Mesothelial cell of epicardium (in vitro differentiated cells): ENCODE data around the gene SNX32. TPM values are rescaled to one million over a fixed set of nuclear protein-coding genes. Genes with fewer than 3 reads are reported as not detected.
A peak's percentile ranks its signal among the peaks of the same experiment; 100 is the strongest.

Experiments used
- DNase-seq, 2 experiments: peaks; one replicate each; pipeline ENCODE4 v3.0.0; 2021; ENCODE audit warnings: low spot score in 2 of 2; ENCODE audit not compliant: unreplicated experiment in 2 of 2
- H3K27ac Mint-ChIP-seq: 2 replicates; pipeline ENCODE4 v1.8.0; 2021; ENCODE audit warnings: mixed read lengths
- H3K27me3 Mint-ChIP-seq: 2 replicates; pipeline ENCODE4 v1.8.0; 2021; ENCODE audit warnings: low read depth, mixed read lengths
- H3K36me3 Mint-ChIP-seq: 2 replicates; pipeline ENCODE4 v1.8.0; 2021; ENCODE audit warnings: mixed read lengths
- H3K4me1 Mint-ChIP-seq: 2 replicates; pipeline ENCODE4 v1.8.0; 2021; ENCODE audit warnings: mixed read lengths
- H3K4me3 Mint-ChIP-seq: 2 replicates; pipeline ENCODE4 v1.8.0; 2021; ENCODE audit warnings: mild to moderate bottlenecking, moderate library complexity, mixed read lengths
- H3K9me3 Mint-ChIP-seq: 2 replicates; pipeline ENCODE4 v1.8.0; 2021; ENCODE audit warnings: mixed read lengths
- total RNA-seq: library from RNA; stranded (reverse); gene quantifications from 3 replicates; pipeline ENCODE4 v1.2.1, GENCODE V29; 2021
- TF ChIP-seq, protein P1 (sequence below): fragments of 200-600 bp; sonication (generic); IDR thresholded peaks from one replicate; pipeline ENCODE4 v1.5.0; 2021; ENCODE audit warnings: antibody characterized with exemption; ENCODE audit not compliant: unreplicated experiment

The SNX32 gene
- total RNA-seq, 1 donor from 2014 or later: 10.7 TPM

DNA sequence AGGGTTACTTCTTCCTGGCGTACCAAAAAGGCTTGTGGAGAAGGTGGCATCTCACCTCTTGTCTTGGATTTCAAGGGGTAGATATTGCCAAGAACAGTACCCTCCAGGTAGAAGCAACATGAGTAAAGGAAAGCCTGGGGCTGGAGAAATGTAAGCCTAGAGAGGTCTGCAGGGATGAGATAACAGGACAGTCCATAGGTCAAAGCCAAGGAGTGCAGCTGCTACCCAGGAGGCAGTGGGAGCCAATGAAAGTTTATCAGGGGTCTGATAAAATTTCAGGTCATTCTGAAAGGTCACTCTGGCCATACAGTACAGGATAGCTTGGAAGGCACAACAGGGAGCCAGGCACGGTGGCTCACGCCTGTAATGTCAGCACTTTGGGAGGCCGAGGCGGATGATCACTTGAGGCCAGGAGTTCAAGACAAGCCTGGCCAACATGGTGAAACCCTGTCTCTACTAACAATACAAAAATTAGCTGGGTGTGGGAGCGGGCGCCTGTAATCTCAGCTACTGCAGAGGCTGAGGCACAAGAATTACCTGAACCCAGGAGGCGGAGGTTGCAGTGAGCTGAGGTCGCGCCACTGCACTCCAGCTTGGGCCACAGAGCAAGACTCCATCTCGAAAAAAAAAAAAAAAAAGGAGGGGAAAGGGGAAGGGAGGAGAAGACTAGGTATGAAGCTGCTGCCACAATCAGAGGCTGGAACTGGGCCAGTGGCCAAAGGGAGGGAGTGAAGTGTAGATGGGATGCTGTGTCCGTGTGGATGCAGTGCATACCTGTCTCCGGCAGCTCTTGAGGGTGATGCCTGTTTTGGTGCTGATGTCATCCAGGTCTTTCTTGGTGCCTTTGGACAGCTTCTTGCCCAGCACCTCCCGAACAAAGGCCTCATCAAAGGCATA is 53.3 kb downstream of the SNX32 start:
- Mint-ChIP-seq H3K27ac (peak overlapping the region; percentile 96), H3K4me1 (peaks cover 42% of the 10 kb centered on the region)
- TF ChIP-seq, protein P1, sequence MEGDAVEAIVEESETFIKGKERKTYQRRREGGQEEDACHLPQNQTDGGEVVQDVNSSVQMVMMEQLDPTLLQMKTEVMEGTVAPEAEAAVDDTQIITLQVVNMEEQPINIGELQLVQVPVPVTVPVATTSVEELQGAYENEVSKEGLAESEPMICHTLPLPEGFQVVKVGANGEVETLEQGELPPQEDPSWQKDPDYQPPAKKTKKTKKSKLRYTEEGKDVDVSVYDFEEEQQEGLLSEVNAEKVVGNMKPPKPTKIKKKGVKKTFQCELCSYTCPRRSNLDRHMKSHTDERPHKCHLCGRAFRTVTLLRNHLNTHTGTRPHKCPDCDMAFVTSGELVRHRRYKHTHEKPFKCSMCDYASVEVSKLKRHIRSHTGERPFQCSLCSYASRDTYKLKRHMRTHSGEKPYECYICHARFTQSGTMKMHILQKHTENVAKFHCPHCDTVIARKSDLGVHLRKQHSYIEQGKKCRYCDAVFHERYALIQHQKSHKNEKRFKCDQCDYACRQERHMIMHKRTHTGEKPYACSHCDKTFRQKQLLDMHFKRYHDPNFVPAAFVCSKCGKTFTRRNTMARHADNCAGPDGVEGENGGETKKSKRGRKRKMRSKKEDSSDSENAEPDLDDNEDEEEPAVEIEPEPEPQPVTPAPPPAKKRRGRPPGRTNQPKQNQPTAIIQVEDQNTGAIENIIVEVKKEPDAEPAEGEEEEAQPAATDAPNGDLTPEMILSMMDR: no peak

DNA sequence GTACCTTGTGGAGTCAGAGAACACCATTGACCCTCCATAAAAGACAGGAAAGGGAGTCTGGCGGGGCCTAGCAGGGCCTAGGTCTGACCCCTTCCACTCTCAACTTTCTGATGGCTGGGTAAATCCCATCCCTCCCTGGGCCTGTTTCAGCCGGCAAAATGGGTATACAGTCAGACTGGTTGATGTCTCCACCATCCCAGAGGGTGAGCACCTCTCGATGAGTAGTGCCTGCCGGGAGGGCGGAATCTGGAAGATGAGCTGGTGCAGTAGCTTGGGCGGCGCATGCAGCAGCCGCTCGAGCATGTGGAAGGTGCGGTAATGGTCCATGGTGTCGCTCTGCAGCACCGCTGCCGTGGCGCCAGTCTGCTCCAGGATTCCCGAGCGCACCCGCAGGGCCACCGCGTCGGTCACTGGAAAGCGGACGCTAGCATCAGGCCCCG is 54.0 kb downstream of the SNX32 start:
- peak overlapping the region; percentile 97 for H3K4me3 Mint-ChIP-seq
- peaks cover 49% of the 10 kb centered on the region for H3K4me1 Mint-ChIP-seq
- peaks cover 7% of the 10 kb centered on the region for H3K27me3 Mint-ChIP-seq
- no peaks in the 10 kb centered on the region for H3K9me3 Mint-ChIP-seq
- peak overlapping the region; percentile 96 for H3K27ac Mint-ChIP-seq
- DNase-seq: no peak
- H3K36me3 Mint-ChIP-seq: peaks cover 16% of the 10 kb centered on the region
- TF ChIP-seq, protein P1: no peak

More for the DNA sequence above, 53.3 kb downstream of the SNX32 start:
- peak overlapping the region; percentile 97 for H3K4me3 Mint-ChIP-seq
- peaks cover 16% of the 10 kb centered on the region for H3K36me3 Mint-ChIP-seq
- no peak for DNase-seq
- H3K27me3 Mint-ChIP-seq: peaks cover under 1% of the 10 kb centered on the region
- H3K9me3 Mint-ChIP-seq: no peaks in the 10 kb centered on the region

DNA sequence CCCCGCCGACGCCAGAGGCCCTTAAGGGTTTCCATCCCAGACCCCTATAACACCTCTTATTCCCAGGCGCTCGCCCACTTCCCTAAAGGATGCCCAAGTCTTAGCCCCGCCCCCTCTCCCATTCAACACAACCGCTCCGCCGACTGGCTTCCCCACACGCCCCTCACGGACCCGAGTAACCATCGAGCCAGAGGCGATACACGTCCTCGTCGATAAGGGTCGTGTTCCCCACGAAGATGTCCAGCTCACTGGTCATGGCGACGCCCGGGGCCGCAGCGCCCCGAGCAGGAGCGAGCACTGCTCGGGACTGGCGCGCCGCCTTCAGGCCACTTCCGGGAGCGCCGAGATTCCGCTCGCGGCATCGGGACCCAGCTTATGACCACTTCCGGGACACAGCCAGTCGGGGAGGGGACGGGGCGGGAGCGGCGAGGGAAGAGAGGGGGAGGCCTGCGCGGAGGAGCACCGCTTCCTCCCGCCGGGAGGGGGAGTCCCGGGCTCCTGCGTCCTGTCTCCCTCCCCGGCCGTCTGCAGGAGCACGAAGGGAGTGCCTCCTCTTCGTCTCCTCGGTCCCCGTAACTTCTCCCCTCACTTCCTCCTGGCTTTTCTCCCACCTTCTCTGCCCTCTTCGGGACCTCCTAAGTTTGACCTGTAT is 54.5 kb downstream of the SNX32 start, which contains the start of gene FIBP:
Gene FIBP, minus strand, starts transcription at position 309 of the 652 bp plus-strand sequence. Its CDS starts 53 bp downstream, at position 256.
- H3K4me1 Mint-ChIP-seq: peaks cover 50% of the 10 kb centered on the region

DNA sequence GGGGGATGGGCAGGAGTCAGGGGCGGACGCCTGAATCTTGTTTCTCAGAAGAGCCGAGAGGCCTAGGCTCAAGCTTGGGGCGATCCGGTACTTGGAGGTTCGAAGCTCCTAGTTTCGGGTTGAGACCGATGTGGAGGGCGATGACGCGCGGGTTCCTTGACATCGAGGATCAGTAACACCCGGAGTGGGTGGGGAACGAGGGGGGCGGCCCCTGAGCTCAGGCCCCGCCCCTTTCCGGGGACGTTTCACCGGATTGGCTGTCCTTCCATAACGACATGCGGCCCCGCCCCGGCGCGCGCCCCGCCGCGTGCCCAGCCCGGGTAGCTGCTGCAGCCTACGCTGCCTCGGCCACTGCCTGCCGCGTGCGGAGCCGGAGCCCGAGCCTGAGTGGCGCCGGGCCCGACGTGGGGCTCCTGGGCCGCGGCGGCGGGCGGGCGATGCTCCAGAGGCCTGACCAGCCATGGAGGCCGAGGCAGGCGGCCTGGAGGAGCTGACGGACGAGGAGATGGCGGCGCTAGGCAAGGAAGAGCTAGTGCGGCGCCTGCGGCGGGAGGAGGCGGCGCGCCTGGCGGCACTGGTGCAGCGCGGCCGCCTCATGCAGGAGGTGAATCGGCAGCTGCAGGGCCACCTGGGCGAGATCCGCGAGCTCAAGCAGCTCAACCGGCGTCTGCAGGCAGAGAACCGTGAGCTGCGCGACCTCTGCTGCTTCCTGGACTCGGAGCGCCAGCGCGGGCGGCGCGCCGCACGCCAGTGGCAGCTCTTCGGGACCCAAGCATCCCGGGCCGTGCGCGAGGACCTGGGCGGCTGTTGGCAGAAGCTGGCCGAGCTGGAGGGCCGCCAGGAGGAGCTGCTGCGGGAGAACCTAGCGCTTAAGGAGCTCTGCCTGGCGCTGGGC is 56.8 kb downstream of the SNX32 start, which contains the start of gene CCDC85B:
Gene CCDC85B, plus strand, starts transcription at position 350 of the 895 bp plus-strand sequence. Its CDS starts 111 bp downstream, at position 461.
- peaks cover 46% of the 10 kb centered on the region for H3K4me1 Mint-ChIP-seq
- TF ChIP-seq, protein P1: peak; percentile 35

More for the DNA sequence above, 54.5 kb downstream of the SNX32 start, which contains the start of gene FIBP:
- Mint-ChIP-seq H3K9me3 (no peaks in the 10 kb centered on the region), H3K27me3 (peaks cover 7% of the 10 kb centered on the region), H3K4me3 (peak within 1 kb of the TSS; percentile 97), H3K27ac (peak within 1 kb of the TSS; percentile 96), H3K36me3 (peaks cover 16% of the 10 kb centered on the region)
- TF ChIP-seq, protein P1: peak; percentile 91
- DNase-seq: peak; percentile 96

More for the DNA sequence above, 56.8 kb downstream of the SNX32 start, which contains the start of gene CCDC85B:
- peaks cover 6% of the 10 kb centered on the region for H3K36me3 Mint-ChIP-seq
- no peaks in the 10 kb centered on the region for H3K9me3 Mint-ChIP-seq
- peak within 1 kb of the TSS; percentile 97 for H3K4me3 Mint-ChIP-seq
- H3K27me3 Mint-ChIP-seq: peaks cover 12% of the 10 kb centered on the region
- peak within 1 kb of the TSS; percentile 96 for H3K27ac Mint-ChIP-seq
- DNase-seq: peak; percentile 94 to 97
